ENCODE results near the gene FAM187B. TPM values are rescaled to one million over a fixed set of nuclear protein-coding genes. Genes with fewer than 3 reads are reported as not detected.

FAM187B gene
- total and polyA plus RNA-seq, 2 experiments from 2014 or later: not detected

GRCh38 chr19:35214766-35215422 lies 13.6 kb downstream of the FAM187B start:
- no peaks in the 10 kb centered on the region for H3K9me2 ChIP-seq (replicated peaks; ENCODE audit: insufficient read depth)
- H3K27me3 ChIP-seq: no peaks in the 10 kb centered on the region
- no peak overlapping the region for H3K4me3 ChIP-seq
- no peaks in the 10 kb centered on the region for H4K20me1 ChIP-seq (ENCODE audit: insufficient read depth, poor library complexity, severe bottlenecking)
- no peak overlapping the region for H3K4me2 ChIP-seq
- no peak for DNase-seq (ENCODE audit: low spot score)
- no peaks in the 10 kb centered on the region for H3K79me2 ChIP-seq
- 73% methylated on average over 7 of the region's 7 CpGs for WGBS (ENCODE audit: low lambda C conversion rate, missing lambda C conversion rate)
- H3K36me3 ChIP-seq (replicated peaks; ENCODE audit: insufficient read depth, low read depth): no peaks in the 10 kb centered on the region
- TF ChIP-seq EZH2phosphoT487 (IDR thresholded peaks at IDR 0.05; ENCODE audit: low read depth, severe bottlenecking, unreplicated experiment) (no peak), CTCF (IDR thresholded peaks at IDR 0.05; ENCODE audit: poor library complexity) (no peak), EZH2 (IDR thresholded peaks at IDR 0.05; ENCODE audit: borderline replicate concordance) (no peak)
- no peak overlapping the region for H3K27ac ChIP-seq
- no peaks in the 10 kb centered on the region for H3K9me3 ChIP-seq (ENCODE audit: low read depth)
- H2AFZ ChIP-seq: no peak overlapping the region
- H3K4me1 ChIP-seq (ENCODE audit: insufficient read depth): peaks cover 8% of the 10 kb centered on the region

- TF ChIP-seq CTCF (IDR thresholded peaks at IDR 0.05; ENCODE audit: poor library complexity): no peak
- no peak for TF ChIP-seq EZH2 (IDR thresholded peaks at IDR 0.05; ENCODE audit: borderline replicate concordance)
- no peak for TF ChIP-seq EZH2phosphoT487 (IDR thresholded peaks at IDR 0.05; ENCODE audit: low read depth, severe bottlenecking, unreplicated experiment)
- WGBS (ENCODE audit: low lambda C conversion rate, missing lambda C conversion rate): 64% methylated on average over 21 of the region's 21 CpGs
- H3K79me2 ChIP-seq: no peaks in the 10 kb centered on the region
- no peak overlapping the region for H3K27ac ChIP-seq
- DNase-seq (ENCODE audit: low spot score): peak; percentile 63
- peaks cover 8% of the 10 kb centered on the region for H3K4me1 ChIP-seq (ENCODE audit: insufficient read depth)
- no peaks in the 10 kb centered on the region for H3K27me3 ChIP-seq
- no peaks in the 10 kb centered on the region for H3K9me2 ChIP-seq (replicated peaks; ENCODE audit: insufficient read depth)
- no peak overlapping the region for H2AFZ ChIP-seq
- no peaks in the 10 kb centered on the region for H3K36me3 ChIP-seq (replicated peaks; ENCODE audit: insufficient read depth, low read depth)
- H4K20me1 ChIP-seq (ENCODE audit: insufficient read depth, poor library complexity, severe bottlenecking): no peaks in the 10 kb centered on the region
- H3K4me2 ChIP-seq: no peak overlapping the region
- no peak overlapping the region for H3K4me3 ChIP-seq
- H3K9me3 ChIP-seq (ENCODE audit: low read depth): no peaks in the 10 kb centered on the region
Observed at GRCh38 chr19:35213663-35214632, 14.6 kb downstream of the FAM187B start.

GRCh38 chr19:35212241-35212640 lies 16.3 kb downstream of the FAM187B start:
- no peak overlapping the region for H2AFZ ChIP-seq
- no peak for DNase-seq (ENCODE audit: low spot score)
- WGBS (ENCODE audit: low lambda C conversion rate, missing lambda C conversion rate): 72% methylated on average over 7 of the region's 7 CpGs
- H3K9me3 ChIP-seq (ENCODE audit: low read depth): no peaks in the 10 kb centered on the region
- no peaks in the 10 kb centered on the region for H3K9me2 ChIP-seq (replicated peaks; ENCODE audit: insufficient read depth)
- H3K27ac ChIP-seq: no peak overlapping the region
- no peak for TF ChIP-seq EZH2 (IDR thresholded peaks at IDR 0.05; ENCODE audit: borderline replicate concordance)
- TF ChIP-seq EZH2phosphoT487 (IDR thresholded peaks at IDR 0.05; ENCODE audit: low read depth, severe bottlenecking, unreplicated experiment): no peak
- TF ChIP-seq CTCF (IDR thresholded peaks at IDR 0.05; ENCODE audit: poor library complexity): no peak
- no peaks in the 10 kb centered on the region for H3K36me3 ChIP-seq (replicated peaks; ENCODE audit: insufficient read depth, low read depth)
- no peaks in the 10 kb centered on the region for H4K20me1 ChIP-seq (ENCODE audit: insufficient read depth, poor library complexity, severe bottlenecking)
- H3K79me2 ChIP-seq: no peaks in the 10 kb centered on the region
- H3K4me1 ChIP-seq (ENCODE audit: insufficient read depth): peaks cover 8% of the 10 kb centered on the region
- no peak overlapping the region for H3K4me3 ChIP-seq
- H3K27me3 ChIP-seq: no peaks in the 10 kb centered on the region
- H3K4me2 ChIP-seq: no peak overlapping the region

All from hepatocyte (in vitro differentiated cells).